ENCODE measurements around the gene CCR6. TPM values are rescaled to one million over a fixed set of nuclear protein-coding genes. Genes with fewer than 3 reads are reported as not detected.
"Not testable (repeated sequence)": the region's sequence is repeated elsewhere in the genome, so short reads cannot be mapped to it uniquely, and the experiment has no call there.

CCR6 gene
- total RNA-seq, 4 donors from 2014 or later = 0.98 to 2.4 (median 1.2) TPM

- TF ChIP-seq CTCF (IDR thresholded peaks at IDR 0.05) = peak; percentile 12 to 25
- H3K9me3 ChIP-seq; H3K4me1 ChIP-seq; H3K4me3 ChIP-seq; DNase-seq (ENCODE audit: low spot score in 2 of 2); H3K36me3 ChIP-seq; H3K27ac ChIP-seq: not testable (repeated sequence)
- 4% methylated on average over 4 of the region's 8 CpGs for WGBS
- peaks cover 11% of the 10 kb centered on the region for H3K27me3 ChIP-seq
Observed at GRCh38 chr6:167182913-167183314, 60.0 kb downstream of the CCR6 start.

- not testable (repeated sequence) for H3K9me3 ChIP-seq; DNase-seq (ENCODE audit: low spot score in 2 of 2); H3K4me1 ChIP-seq; H3K4me3 ChIP-seq; H3K36me3 ChIP-seq; H3K27ac ChIP-seq
- H3K27me3 ChIP-seq = peaks cover 11% of the 10 kb centered on the region
- 83% methylated on average over 1 of the region's 3 CpGs for WGBS
Observed at GRCh38 chr6:167185101-167185500, 62.2 kb downstream of the CCR6 start.

GRCh38 chr6:167187275-167187674 is 64.4 kb downstream of the CCR6 start:
- not testable (repeated sequence) for H3K36me3 ChIP-seq; H3K4me3 ChIP-seq; H3K27ac ChIP-seq; H3K4me1 ChIP-seq; DNase-seq (ENCODE audit: low spot score in 2 of 2); H3K9me3 ChIP-seq
- 61% methylated on average over 7 of the region's 9 CpGs for WGBS
- peaks cover 17% of the 10 kb centered on the region for H3K27me3 ChIP-seq

Other genes with a start within 250 kb of the CCR6 start
- gene RNASET2, start 166.5 kb upstream of the CCR6 start, total RNA-seq = 10 to 100 TPM; 36.3 to 62.5 (median 53.9) TPM
- 10 to 100 TPM in 3 of 4 donors, 1 to 10 TPM in 1; 7.8 to 21.3 (median 11.2) TPM for gene CEP43, start 123.7 kb upstream of the CCR6 start, total RNA-seq
- not detected for gene GPR31, start 34.9 kb downstream of the CCR6 start, total RNA-seq
- 10 to 100 TPM; 16.1 to 41.7 (median 30.2) TPM for gene UNC93A, start 168.2 kb downstream of the CCR6 start, total RNA-seq
- gene TTLL2, start 202.0 kb downstream of the CCR6 start, total RNA-seq = not detected